ENCODE data around the gene SIRT1. TPM values are rescaled to one million over a fixed set of nuclear protein-coding genes. Genes with fewer than 3 reads are reported as not detected.

Gene SIRT1
- total RNA-seq, 4 donors from 2014 or later: 18.7 to 21.5 (median 19.9) TPM

DNA sequence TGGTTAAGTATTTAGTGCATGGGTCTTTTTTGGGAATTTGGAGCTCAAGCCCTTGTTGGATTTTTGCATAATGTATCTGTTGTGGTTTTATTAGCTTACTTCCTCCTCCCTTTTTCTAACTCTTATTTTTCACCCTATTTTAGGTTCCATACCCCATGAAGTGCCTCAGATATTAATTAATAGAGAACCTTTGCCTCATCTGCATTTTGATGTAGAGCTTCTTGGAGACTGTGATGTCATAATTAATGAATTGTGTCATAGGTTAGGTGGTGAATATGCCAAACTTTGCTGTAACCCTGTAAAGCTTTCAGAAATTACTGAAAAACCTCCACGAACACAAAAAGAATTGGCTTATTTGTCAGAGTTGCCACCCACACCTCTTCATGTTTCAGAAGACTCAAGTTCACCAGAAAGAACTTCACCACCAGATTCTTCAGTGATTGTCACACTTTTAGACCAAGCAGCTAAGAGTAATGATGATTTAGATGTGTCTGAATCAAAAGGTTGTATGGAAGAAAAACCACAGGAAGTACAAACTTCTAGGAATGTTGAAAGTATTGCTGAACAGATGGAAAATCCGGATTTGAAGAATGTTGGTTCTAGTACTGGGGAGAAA lies 28.0 kb downstream of the SIRT1 start:
- intact Hi-C loops (cut with DNase I; ENCODE audit: low total_unique reads): no loop called here
- DNase-seq (no peak), ATAC-seq (no peak)
- Histone ChIP-seq H3K27ac (no peak overlapping the region), H3K9me3 (no peaks in the 10 kb centered on the region), H3K4me3 (no peak overlapping the region), H3K36me3 (peaks cover 0 to 85% of the 10 kb centered on the region in 2 donors), H3K4me1 (no peaks in the 10 kb centered on the region), H3K27me3 (no peaks in the 10 kb centered on the region)
- TF ChIP-seq, protein P1, sequence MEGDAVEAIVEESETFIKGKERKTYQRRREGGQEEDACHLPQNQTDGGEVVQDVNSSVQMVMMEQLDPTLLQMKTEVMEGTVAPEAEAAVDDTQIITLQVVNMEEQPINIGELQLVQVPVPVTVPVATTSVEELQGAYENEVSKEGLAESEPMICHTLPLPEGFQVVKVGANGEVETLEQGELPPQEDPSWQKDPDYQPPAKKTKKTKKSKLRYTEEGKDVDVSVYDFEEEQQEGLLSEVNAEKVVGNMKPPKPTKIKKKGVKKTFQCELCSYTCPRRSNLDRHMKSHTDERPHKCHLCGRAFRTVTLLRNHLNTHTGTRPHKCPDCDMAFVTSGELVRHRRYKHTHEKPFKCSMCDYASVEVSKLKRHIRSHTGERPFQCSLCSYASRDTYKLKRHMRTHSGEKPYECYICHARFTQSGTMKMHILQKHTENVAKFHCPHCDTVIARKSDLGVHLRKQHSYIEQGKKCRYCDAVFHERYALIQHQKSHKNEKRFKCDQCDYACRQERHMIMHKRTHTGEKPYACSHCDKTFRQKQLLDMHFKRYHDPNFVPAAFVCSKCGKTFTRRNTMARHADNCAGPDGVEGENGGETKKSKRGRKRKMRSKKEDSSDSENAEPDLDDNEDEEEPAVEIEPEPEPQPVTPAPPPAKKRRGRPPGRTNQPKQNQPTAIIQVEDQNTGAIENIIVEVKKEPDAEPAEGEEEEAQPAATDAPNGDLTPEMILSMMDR (IDR thresholded peaks at IDR 0.05 in 4 of 5, conservative IDR thresholded peaks at IDR 0.05 in 1 of 5): no peak
- no peak for TF ChIP-seq POLR2A (IDR thresholded peaks at IDR 0.05)
- in situ Hi-C loops (cut with MboI; ENCODE audit: low sequenced_read_pairs in 4 of 4): no loop called here

DNA sequence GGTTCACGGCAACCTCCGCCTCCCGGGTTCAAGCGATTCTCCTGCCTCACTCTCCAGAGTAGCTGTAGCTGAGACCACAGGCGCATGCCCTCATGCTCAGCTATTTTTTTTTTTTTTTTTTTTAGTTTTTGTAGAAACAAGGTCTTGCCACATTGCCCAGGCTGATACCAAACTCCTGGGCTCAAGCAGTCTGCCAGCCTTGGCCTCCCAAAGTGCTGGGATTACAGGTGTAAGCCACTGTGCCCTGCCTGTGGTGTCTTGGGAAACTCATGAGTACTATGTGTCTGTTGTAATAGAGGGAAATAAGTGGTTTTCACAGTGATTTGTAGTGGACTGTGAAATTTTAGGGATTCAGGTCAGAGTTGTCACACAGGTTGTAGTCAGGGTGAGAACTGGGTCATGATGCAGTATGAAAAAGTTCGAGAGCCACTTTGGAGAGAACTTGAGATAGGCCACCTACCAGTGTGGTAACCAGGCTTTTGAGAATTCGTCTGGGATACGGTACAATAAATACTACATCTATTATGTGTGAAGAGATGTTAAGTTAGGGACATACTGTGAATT lies 30.4 kb downstream of the SIRT1 start:
- Histone ChIP-seq H3K9me3 (no peaks in the 10 kb centered on the region), H3K27me3 (no peaks in the 10 kb centered on the region), H3K27ac (no peak overlapping the region), H3K36me3 (peaks cover 0 to 76% of the 10 kb centered on the region in 2 donors), H3K4me1 (no peaks in the 10 kb centered on the region), H3K4me3 (no peak overlapping the region)
- ATAC-seq: no peak
- in situ Hi-C loops (cut with MboI; ENCODE audit: low sequenced_read_pairs in 4 of 4) (no loop called here), intact Hi-C loops (cut with DNase I; ENCODE audit: low total_unique reads) (no loop called here)
- DNase-seq: no peak
- TF ChIP-seq, protein P1 (IDR thresholded peaks at IDR 0.05 in 4 of 5, conservative IDR thresholded peaks at IDR 0.05 in 1 of 5): no peak
- no peak for TF ChIP-seq POLR2A (IDR thresholded peaks at IDR 0.05)

DNA sequence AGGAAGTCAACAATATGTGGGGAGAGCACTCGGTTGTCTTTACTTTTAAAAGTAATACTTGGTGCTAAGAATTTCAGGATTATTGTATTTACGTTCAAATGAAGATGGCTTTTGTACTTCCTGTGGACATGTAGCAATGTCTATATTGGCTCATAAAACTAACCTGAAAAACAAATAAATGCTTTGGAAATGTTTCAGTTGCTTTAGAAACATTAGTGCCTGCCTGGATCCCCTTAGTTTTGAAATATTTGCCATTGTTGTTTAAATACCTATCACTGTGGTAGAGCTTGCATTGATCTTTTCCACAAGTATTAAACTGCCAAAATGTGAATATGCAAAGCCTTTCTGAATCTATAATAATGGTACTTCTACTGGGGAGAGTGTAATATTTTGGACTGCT lies 32.7 kb downstream of the SIRT1 start:
- H3K27me3 ChIP-seq: no peaks in the 10 kb centered on the region
- no peak overlapping the region for H3K4me3 ChIP-seq
- intact Hi-C loops (cut with DNase I; ENCODE audit: low total_unique reads): no loop called here
- no peak for DNase-seq
- H3K36me3 ChIP-seq: peaks cover 0 to 55% of the 10 kb centered on the region in 2 donors
- in situ Hi-C loops (cut with MboI; ENCODE audit: low sequenced_read_pairs in 4 of 4): no loop called here
- H3K9me3 ChIP-seq: no peaks in the 10 kb centered on the region
- H3K27ac ChIP-seq: no peak overlapping the region
- H3K4me1 ChIP-seq: no peaks in the 10 kb centered on the region
- TF ChIP-seq, protein P1 (IDR thresholded peaks at IDR 0.05 in 4 of 5, conservative IDR thresholded peaks at IDR 0.05 in 1 of 5): no peak
- TF ChIP-seq POLR2A (IDR thresholded peaks at IDR 0.05): no peak
- ATAC-seq: no peak

DNA sequence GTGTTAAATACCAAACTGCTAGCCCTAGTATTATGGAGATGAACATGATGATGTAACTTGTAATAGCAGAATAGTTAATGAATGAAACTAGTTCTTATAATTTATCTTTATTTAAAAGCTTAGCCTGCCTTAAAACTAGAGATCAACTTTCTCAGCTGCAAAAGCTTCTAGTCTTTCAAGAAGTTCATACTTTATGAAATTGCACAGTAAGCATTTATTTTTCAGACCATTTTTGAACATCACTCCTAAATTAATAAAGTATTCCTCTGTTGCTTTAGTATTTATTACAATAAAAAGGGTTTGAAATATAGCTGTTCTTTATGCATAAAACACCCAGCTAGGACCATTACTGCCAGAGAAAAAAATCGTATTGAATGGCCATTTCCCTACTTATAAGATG lies 33.2 kb downstream of the SIRT1 start:
- TF ChIP-seq, protein P1 (IDR thresholded peaks at IDR 0.05 in 4 of 5, conservative IDR thresholded peaks at IDR 0.05 in 1 of 5): no peak
- no peak for TF ChIP-seq POLR2A (IDR thresholded peaks at IDR 0.05)
- in situ Hi-C loops (cut with MboI; ENCODE audit: low sequenced_read_pairs in 4 of 4): no loop called here
- no peaks in the 10 kb centered on the region for H3K27me3 ChIP-seq
- no peak overlapping the region for H3K27ac ChIP-seq
- H3K4me1 ChIP-seq: no peaks in the 10 kb centered on the region
- DNase-seq: no peak
- no peak for ATAC-seq
- no peaks in the 10 kb centered on the region for H3K9me3 ChIP-seq
- intact Hi-C loops (cut with DNase I; ENCODE audit: low total_unique reads): no loop called here
- peaks cover 0 to 50% of the 10 kb centered on the region in 2 donors for H3K36me3 ChIP-seq
- H3K4me3 ChIP-seq: no peak overlapping the region

All from gastrocnemius medialis (tissue), 4 donors.